GM12878 (cell line): ENCODE data around the gene IGFBP1. TPM values are rescaled to one million over a fixed set of nuclear protein-coding genes. Genes with fewer than 3 reads are reported as not detected.

Experiments
- ATAC-seq: fragments of 200-7000 bp; cut with Tn5 transposase; 3 replicates; pipeline ENCODE4 v1.9.1; 2020; ENCODE audit warnings: mild to moderate bottlenecking, moderate library complexity
- BruUV-seq: library from RNA; stranded (reverse); fragments of 400-500 nt; replicated peaks from 2 replicates; lab custom pipeline; 2021; lab: Mats Ljungman, UMichigan
- CTCF ChIA-PET: fragments of 300-600 bp; sonication (Branson Sonifier 250); formaldehyde crosslinking; extraction: SDS; loops from one replicate; lab custom pipeline; 2021; ENCODE audit warnings: inconsistent platforms; lab: Yijun Ruan, JAX
- POLR2A ChIA-PET: fragments of 350-600 bp; formaldehyde crosslinking; extraction: SDS; loops from one replicate; lab custom pipeline; 2021; ENCODE audit warnings: inconsistent platforms; lab: Charles Lee
- RAD21 ChIA-PET: fragments of 300-600 bp; sonication (Branson Sonifier 250); formaldehyde crosslinking; loops from one replicate; lab custom pipeline; 2023; ENCODE audit warnings: antibody characterized with exemption; ENCODE audit not compliant: unreplicated experiment; lab: Charles Lee
- SMC1A ChIA-PET: fragments of 300-600 bp; sonication (Branson Sonifier 250); formaldehyde crosslinking; loops from one replicate; lab custom pipeline; 2023; ENCODE audit not compliant: unreplicated experiment, uncharacterized antibody; lab: Charles Lee
- DNase-seq: peaks from one replicate; pipeline ENCODE4 v3.0.0-alpha.2; 2011; ENCODE audit warnings: low read depth, low spot score
- FAIRE-seq: peaks from 3 replicates; lab custom pipeline; 2011; peaks lifted over from hg19 to GRCh38; lab: Jason Lieb, UNC
- H2AFZ ChIP-seq: 2 replicates; pipeline ENCODE4 v1.6.0; 2011; ENCODE audit warnings: low read depth, low read length, control low read depth; ENCODE audit not compliant: control insufficient read depth
- H3K27ac ChIP-seq: 2 replicates; pipeline ENCODE4 v1.5.1; 2011; ENCODE audit warnings: control low read depth; ENCODE audit not compliant: control insufficient read depth, insufficient read depth
- H3K27me3 ChIP-seq, 2 experiments: replicated peaks in 1 of 2; 2 replicates each; pipeline versions ENCODE4 v1.6.0 to v1.6.1; 2011; ENCODE audit warnings: low read length in 1 of 2; ENCODE audit not compliant: control insufficient read depth in 2 of 2, insufficient read depth in 2 of 2
- H3K36me3 ChIP-seq, 2 experiments: 2 replicates each; pipeline ENCODE4 v1.5.1; 2011; ENCODE audit warnings: low read length in 1 of 2; ENCODE audit not compliant: control insufficient read depth in 2 of 2, insufficient read depth in 2 of 2
- H3K4me1 ChIP-seq: 2 replicates; pipeline ENCODE4 v1.6.1; 2011; ENCODE audit warnings: mild to moderate bottlenecking, low read length, moderate library complexity, mixed read lengths; ENCODE audit not compliant: control insufficient read depth, insufficient read depth
- H3K4me2 ChIP-seq: 2 replicates; pipeline ENCODE4 v1.6.0; 2011; ENCODE audit warnings: control low read depth; ENCODE audit not compliant: control insufficient read depth, insufficient read depth
- H3K4me3 ChIP-seq: fragments of 200-600 bp; sonication (generic); 2 replicates; pipeline ENCODE4 v1.5.1; 2016
- H3K79me2 ChIP-seq: 2 replicates; pipeline ENCODE4 v1.6.0; 2011; ENCODE audit warnings: low read length; ENCODE audit not compliant: control insufficient read depth, insufficient read depth
- H3K9ac ChIP-seq: 2 replicates; pipeline ENCODE4 v1.8.0; 2011; ENCODE audit warnings: low read length, control low read depth, mixed read lengths; ENCODE audit not compliant: control insufficient read depth, insufficient read depth
- H3K9me3 ChIP-seq: replicated peaks from 3 replicates; pipeline ENCODE4 v1.5.1; 2011; ENCODE audit warnings: mild to moderate bottlenecking, low read length; ENCODE audit not compliant: control insufficient read depth, insufficient read depth
- H4K20me1 ChIP-seq: 2 replicates; pipeline ENCODE4 v1.6.0; 2011; ENCODE audit not compliant: control insufficient read depth, insufficient read depth
- BRCA1 ChIP-seq: IDR thresholded peaks from 2 replicates; pipeline ENCODE4 v1.6.1; 2011; ENCODE audit warnings: low read depth, low read length, improper control_type of control experiment
- EED ChIP-seq: sonication (generic); IDR thresholded peaks from 2 replicates; pipeline ENCODE4 v1.6.1; 2016; ENCODE audit warnings: antibody characterized with exemption, low read depth
- JUNB ChIP-seq: IDR thresholded peaks from 2 replicates; pipeline ENCODE4 v1.6.1; 2016; ENCODE audit warnings: antibody characterized with exemption, mild to moderate bottlenecking
- MYC ChIP-seq: IDR thresholded peaks from 2 replicates; pipeline ENCODE4 v1.6.1; 2011; ENCODE audit warnings: mild to moderate bottlenecking, low read length, moderate library complexity, inconsistent platforms; ENCODE audit not compliant: insufficient read depth, insufficient replicate concordance, insufficient read length, severe bottlenecking
- RAD21 ChIP-seq: IDR thresholded peaks from 2 replicates; pipeline ENCODE4 v1.6.1; 2011; ENCODE audit warnings: mild to moderate bottlenecking, low read depth, low read length, moderate library complexity; ENCODE audit not compliant: insufficient read depth
- SMC3 ChIP-seq: IDR thresholded peaks from 2 replicates; pipeline ENCODE4 v1.6.1; 2011; ENCODE audit warnings: low read length, improper control_type of control experiment, borderline replicate concordance
- TAF1 ChIP-seq: IDR thresholded peaks from 2 replicates; pipeline ENCODE4 v1.6.1; 2011; ENCODE audit warnings: mild to moderate bottlenecking, low read depth, low read length, borderline replicate concordance
- YY1 ChIP-seq: IDR thresholded peaks from 2 replicates; pipeline ENCODE4 v1.6.1; 2011; ENCODE audit warnings: low read depth, mild to moderate bottlenecking, low read length
- ZBTB40 ChIP-seq: fragments of 450-650 bp; IDR thresholded peaks from 2 replicates; pipeline ENCODE4 v1.6.1; 2016; ENCODE audit warnings: mild to moderate bottlenecking, moderate library complexity, borderline replicate concordance
- WGBS: methylation state at CpG from one replicate; pipeline ENCODE4 v1.1.6; 2016; ENCODE audit warnings: low lambda C conversion rate; ENCODE audit not compliant: insufficient replicate concordance, insufficient coverage; ENCODE audit errors: missing lambda C conversion rate; 5-methylcytosine and 5-hydroxymethylcytosine counted together
- in situ Hi-C: fragments of 300-500 bp; cut with MboI; formaldehyde crosslinking; loops from 9 replicates; pipeline ENCODE4 v1.14.3; 2018; ENCODE audit warnings: mixed read lengths
- intact Hi-C: fragments of 100-400 bp; cut with micrococcal nuclease; formaldehyde crosslinking; loops from one replicate; pipeline ENCODE4 v1.14.2; 2022; ENCODE audit not compliant: unreplicated experiment
- polyA plus RNA-seq, 11 experiments: library from polyadenylated mRNA; depleted of rRNA in 4 of 11; unstranded in 6 of 11; stranded (reverse) in 5 of 11; fragments of >200 nt; fragmentation: Nextera tagmentation in 4 of 11; fragmentation: Illumina TruSeq in 1 of 11; extraction: Ambion mirVana in 4 of 11; extraction: Trizol in 1 of 11; gene quantifications; 1 replicate in 1 of 11; 2 replicates in 10 of 11; pipeline versions ENCODE4 v1.2.1 to v1.2.3, GENCODE V29; 2011 to 2016; ENCODE audit warnings: inconsistent platforms in 2 of 11, missing spikeins in 2 of 11, low read depth in 1 of 11
- total RNA-seq, 4 experiments: library from RNA; depleted of rRNA in 3 of 4; stranded (reverse); fragments of >200 nt in 3 of 4; fragmentation: Illumina TruSeq in 1 of 4; extraction: Trizol in 1 of 4; gene quantifications; 2 replicates each; pipeline versions ENCODE4 v1.2.1 to v1.2.3, GENCODE V29; 2013 to 2021

The IGFBP1 gene
- total and polyA plus RNA-seq, 10 of the 15 experiments (the other 5 are each of a cell fraction or from before 2014, with no cell fraction given): 0.13 TPM; not detected in 9

DNA sequence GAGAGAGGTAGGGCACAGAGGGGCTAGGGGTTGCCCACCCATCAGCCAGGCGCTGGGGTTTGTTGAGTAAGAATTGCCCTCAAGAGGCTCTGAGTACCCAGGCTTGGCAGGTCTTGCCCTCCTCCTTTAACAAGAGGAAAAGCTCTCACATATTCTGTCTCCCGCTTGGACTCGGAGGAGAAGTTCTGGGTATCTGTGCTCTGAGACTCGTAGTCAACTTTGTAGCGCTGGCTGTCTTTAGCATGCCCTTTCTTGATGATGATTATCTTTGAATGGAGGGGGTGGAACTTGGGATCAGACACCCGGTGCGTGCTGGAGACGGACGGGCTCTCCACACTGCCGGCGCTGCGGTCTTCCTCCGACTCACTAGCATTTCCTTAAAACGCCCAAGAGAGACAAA is 28.8 kb downstream of the IGFBP1 start:
- H3K4me2 ChIP-seq: no peak overlapping the region
- H3K36me3 ChIP-seq: no peaks in the 10 kb centered on the region
- H3K9me3 ChIP-seq: no peaks in the 10 kb centered on the region
- no peak for TF ChIP-seq SMC3
- in situ Hi-C loops (loop anchor here (5.0 kb wide), 3 partner anchors 435 to 1265 kb away; no protein-coding TSS in a partner anchor), intact Hi-C loops (loop anchor here (1.0 to 10.0 kb wide), 4 partner anchors 435 to 1338 kb away; no protein-coding TSS in a partner anchor)
- no peak for ATAC-seq
- ChIA-PET CTCF (interaction anchor here (0.8 to 9.6 kb wide), 21 partner anchors 9 to 1264 kb away, joined by 3 to 91 read pairs (median 6); no protein-coding TSS in a partner anchor), RAD21 (interaction anchor here (1.0 to 4.5 kb wide), 9 partner anchors 26 to 1263 kb away, joined by 3 to 41 read pairs (median 5); no protein-coding TSS in a partner anchor), POLR2A (no interaction called here), SMC1A (interaction anchor here (0.7 to 4.9 kb wide), 6 partner anchors 24 to 1172 kb away, joined by 3 to 48 read pairs (median 8); no protein-coding TSS in a partner anchor)
- no peak for FAIRE-seq
- peaks cover 2 to 3% of the 10 kb centered on the region in 2 experiments; a peak in 3 of 4 replicates for H3K27me3 ChIP-seq
- BruUV-seq: no TSS peak
- no peak overlapping the region for H3K9ac ChIP-seq
- no peaks in the 10 kb centered on the region for H3K4me1 ChIP-seq
- H3K4me3 ChIP-seq: no peak overlapping the region
- no peak overlapping the region for H3K27ac ChIP-seq
- no peak for DNase-seq
- H2AFZ ChIP-seq: no peak overlapping the region
- WGBS: 47% methylated on average over 14 of the region's 14 CpGs
- no peaks in the 10 kb centered on the region for H3K79me2 ChIP-seq
- H4K20me1 ChIP-seq: no peaks in the 10 kb centered on the region

GRCh38 chr7:45917658-45918057 is 29.4 kb downstream of the IGFBP1 start:
- Histone ChIP-seq H3K27ac (no peak overlapping the region), H3K4me3 (no peak overlapping the region), H3K9me3 (no peaks in the 10 kb centered on the region), H3K79me2 (no peaks in the 10 kb centered on the region), H3K4me2 (no peak overlapping the region), H2AFZ (no peak overlapping the region), H3K36me3 (no peaks in the 10 kb centered on the region), H4K20me1 (no peaks in the 10 kb centered on the region), H3K9ac (no peak overlapping the region), H3K27me3 (peaks cover 2 to 3% of the 10 kb centered on the region in 2 experiments; a peak in 3 of 4 replicates), H3K4me1 (no peaks in the 10 kb centered on the region)
- no TSS peak for BruUV-seq
- in situ Hi-C loops (loop anchor here (5.0 kb wide), 3 partner anchors 435 to 1265 kb away; no protein-coding TSS in a partner anchor), intact Hi-C loops (loop anchor here (1.0 to 10.0 kb wide), 4 partner anchors 435 to 1337 kb away; no protein-coding TSS in a partner anchor)
- DNase-seq (no peak), FAIRE-seq (peak; percentile 75), ATAC-seq (peak; percentile 81)
- POLR2A ChIA-PET: interaction anchor here (0.5 kb wide), 1 partner anchor 544 kb away, joined by 3 read pairs; no protein-coding TSS in a partner anchor
- SMC1A ChIA-PET: interaction anchor here (0.7 to 4.9 kb wide), 14 partner anchors 25 to 1266 kb away, joined by 3 to 48 read pairs (median 4); no protein-coding TSS in a partner anchor
- RAD21 ChIA-PET: interaction anchor here (0.6 to 4.5 kb wide), 13 partner anchors 25 to 1174 kb away, joined by 3 to 41 read pairs (median 4); no protein-coding TSS in a partner anchor
- CTCF ChIA-PET: interaction anchor here (0.6 to 9.6 kb wide), 33 partner anchors 9 to 1338 kb away, joined by 3 to 91 read pairs (median 4); no protein-coding TSS in a partner anchor
- 8% methylated on average over 15 of the region's 15 CpGs for WGBS
- TF ChIP-seq MYC (no peak), ZBTB40 (no peak), SMC3 (peak; percentile 95), YY1 (0 out of 2 replicates have a peak, but pooled peaks have one; percentile 41), EED (no peak), TAF1 (no peak), BRCA1 (no peak), RAD21 (peak; percentile 84), JUNB (no peak)
